ENCODE results near the gene AFDN.

- TF ChIP-seq CTCF (IDR thresholded peaks at IDR 0.05) (no peak), EP300 (IDR thresholded peaks at IDR 0.05; ENCODE audit: low read depth) (no peak), POLR2A (IDR thresholded peaks at IDR 0.05) (no peak), POLR2AphosphoS5 (IDR thresholded peaks at IDR 0.05) (no peak)
These were observed 2.8 kb downstream of the AFDN start for GRCh38 chr6:167829513-167829912.
